Retinal pigment epithelial cell (primary cell): ENCODE results near the gene MARCHF4.

Source experiments
- DNase-seq: peaks from one replicate; pipeline ENCODE4 v3.0.0-alpha.2; 2010; ENCODE audit warnings: low read depth
- H3K4me3 ChIP-seq: 2 replicates; pipeline ENCODE4 v1.5.1; 2011; ENCODE audit warnings: mild to moderate bottlenecking, low read length, control low read depth, moderate library complexity
- TF ChIP-seq, protein P1 (sequence below): conservative IDR thresholded peaks from 2 replicates; pipeline ENCODE4 v1.5.1; 2011; ENCODE audit warnings: low read depth, low read length, control low read depth, inconsistent platforms

Gene MARCHF4

DNA sequence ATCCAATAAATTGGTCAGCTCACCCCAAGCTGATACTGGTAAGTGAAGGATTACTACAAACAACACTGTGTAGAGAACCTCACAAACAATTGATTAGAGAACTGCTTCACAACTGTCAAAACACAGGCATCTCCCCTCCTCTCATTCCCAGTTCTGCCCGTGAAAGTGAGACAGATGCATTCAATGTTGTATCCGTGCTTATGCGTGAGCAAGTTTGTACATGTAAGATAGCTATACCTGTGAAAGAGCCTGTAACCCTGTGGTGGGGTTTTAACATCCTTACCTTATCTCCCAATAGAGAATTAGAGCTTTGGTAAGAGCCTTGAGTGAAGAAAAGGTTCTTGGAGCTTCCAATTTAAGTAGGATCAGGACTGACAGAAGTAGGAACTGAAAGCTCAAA lies 9.1 kb downstream of the MARCHF4 start:
- DNase-seq = no peak
- no peak overlapping the region for H3K4me3 ChIP-seq
- TF ChIP-seq, protein P1, sequence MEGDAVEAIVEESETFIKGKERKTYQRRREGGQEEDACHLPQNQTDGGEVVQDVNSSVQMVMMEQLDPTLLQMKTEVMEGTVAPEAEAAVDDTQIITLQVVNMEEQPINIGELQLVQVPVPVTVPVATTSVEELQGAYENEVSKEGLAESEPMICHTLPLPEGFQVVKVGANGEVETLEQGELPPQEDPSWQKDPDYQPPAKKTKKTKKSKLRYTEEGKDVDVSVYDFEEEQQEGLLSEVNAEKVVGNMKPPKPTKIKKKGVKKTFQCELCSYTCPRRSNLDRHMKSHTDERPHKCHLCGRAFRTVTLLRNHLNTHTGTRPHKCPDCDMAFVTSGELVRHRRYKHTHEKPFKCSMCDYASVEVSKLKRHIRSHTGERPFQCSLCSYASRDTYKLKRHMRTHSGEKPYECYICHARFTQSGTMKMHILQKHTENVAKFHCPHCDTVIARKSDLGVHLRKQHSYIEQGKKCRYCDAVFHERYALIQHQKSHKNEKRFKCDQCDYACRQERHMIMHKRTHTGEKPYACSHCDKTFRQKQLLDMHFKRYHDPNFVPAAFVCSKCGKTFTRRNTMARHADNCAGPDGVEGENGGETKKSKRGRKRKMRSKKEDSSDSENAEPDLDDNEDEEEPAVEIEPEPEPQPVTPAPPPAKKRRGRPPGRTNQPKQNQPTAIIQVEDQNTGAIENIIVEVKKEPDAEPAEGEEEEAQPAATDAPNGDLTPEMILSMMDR = no peak

DNA sequence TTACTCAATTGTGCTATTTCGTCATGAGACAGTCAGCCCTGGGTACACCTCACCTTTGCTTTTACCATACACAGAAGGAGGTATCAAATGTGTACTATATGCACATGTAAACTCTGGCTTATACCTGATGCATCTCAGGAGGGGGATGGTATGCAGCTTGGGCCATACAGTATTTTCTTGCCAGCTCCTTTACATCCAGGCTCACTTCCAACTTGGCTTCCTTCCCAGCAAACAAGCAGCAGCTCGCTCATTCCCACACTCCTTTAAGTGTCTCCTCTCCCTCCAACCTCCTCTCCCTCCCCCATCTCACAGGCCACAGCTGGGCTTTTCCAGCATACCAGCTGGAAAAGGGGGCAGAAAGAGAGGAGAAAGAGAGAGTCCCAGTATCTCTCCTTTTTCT lies 9.6 kb downstream of the MARCHF4 start:
- TF ChIP-seq, protein P1 = no peak
- H3K4me3 ChIP-seq = no peak overlapping the region
- DNase-seq = peak; percentile 89

DNA sequence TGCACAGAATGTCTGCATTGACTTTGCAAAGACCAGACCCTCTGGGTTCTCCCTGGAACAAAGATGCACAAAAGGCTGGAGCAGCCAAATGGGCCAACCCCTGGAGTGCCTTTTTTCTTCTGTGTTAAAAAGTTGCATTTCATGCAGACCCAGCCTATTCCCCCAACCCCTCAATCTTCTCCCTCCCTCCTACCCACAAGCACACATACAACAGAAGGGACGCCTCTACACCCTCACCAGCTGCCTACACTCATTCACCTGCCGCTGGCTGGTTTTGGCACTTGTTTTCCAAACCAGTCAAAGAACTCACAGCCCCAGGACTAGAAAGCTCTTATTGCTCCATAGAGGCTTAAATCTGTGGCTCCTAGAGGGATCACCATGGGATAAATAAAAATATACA lies 16.6 kb downstream of the MARCHF4 start:
- TF ChIP-seq, protein P1 = no peak
- H3K4me3 ChIP-seq = no peak overlapping the region
- no peak for DNase-seq

DNA sequence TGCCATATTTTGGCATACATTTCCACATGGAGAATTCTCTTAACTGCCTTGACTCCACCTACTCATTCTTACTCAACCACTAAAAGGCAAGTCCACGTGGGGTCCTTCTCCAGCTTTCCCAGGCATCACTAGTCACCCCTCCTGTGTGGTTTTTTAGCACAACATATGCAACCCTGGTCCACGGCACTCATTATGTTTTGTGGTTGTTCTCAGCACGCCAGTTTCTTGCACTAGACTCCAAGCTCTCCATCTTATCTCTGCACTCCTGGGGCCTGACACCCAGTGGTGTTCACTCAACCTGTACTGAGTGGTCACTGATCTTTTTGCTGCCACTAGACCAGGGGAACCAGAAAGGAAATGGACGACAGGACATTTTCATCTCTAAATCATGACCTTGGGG lies 18.0 kb downstream of the MARCHF4 start:
- TF ChIP-seq, protein P1 = no peak
- no peak for DNase-seq
- H3K4me3 ChIP-seq = no peak overlapping the region

DNA sequence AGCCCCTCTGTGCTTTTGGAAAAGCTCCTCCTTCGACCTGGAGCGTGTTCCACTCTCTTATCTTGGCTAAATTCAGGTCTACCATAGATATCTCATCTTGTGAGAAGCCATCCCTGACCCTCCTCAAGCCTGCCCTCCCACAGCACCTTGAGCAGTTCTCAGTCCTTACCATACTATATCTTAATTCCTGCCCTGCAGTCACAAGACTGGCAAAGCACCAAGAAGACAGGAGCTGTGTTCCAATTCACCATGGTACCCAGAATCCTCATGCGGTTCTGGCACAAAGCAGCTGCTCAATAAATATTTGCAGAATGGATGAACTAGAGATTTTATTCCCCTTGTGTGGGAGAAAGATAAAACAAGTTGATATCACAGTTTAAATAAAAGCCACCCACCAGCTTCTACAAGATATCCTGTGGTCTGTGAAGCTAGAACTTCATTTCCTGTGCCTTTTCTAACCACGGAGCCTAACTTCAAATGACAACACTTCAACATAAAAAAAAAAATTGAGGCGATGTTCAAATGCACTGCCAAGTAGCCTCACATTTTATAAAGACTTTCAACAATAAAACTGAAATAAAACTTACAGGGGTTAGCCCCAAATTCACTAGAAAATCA lies 19.5 kb downstream of the MARCHF4 start:
- TF ChIP-seq, protein P1 = no peak
- DNase-seq = no peak
- H3K4me3 ChIP-seq = no peak overlapping the region

DNA sequence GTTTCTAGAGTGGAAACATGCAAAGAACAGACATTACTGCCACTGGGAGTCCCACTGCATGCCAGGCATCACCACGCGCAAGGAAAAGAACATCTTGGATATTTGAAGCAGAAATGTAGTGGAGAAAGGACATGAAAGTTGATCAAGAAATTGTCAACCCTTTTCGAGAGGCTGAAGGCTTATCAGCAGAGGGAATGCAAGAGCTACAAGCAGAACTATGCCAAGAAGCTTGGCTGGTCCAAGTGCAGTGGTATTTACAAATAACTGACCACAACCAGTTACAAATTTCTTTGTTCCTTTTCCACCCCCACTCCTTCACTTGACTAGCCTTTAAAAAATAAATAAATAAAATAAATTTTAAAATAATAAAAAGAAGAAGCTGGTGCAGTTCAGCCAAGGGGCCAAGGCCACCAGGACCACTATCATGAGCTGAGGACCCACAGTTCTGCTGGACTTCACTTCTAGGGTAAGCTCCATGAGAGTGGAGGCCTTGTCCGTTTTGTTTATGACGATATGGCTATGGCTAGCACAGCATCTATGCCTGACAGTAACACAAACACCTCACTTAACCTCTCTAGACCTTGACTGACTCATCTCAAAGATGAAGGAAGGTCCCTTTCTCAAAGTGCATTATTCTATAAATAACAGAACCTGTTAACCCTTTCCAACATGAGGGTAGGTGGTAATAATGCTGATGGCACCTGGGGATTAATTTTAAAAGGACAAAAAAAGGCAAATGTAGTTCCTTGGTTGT lies 20.9 kb downstream of the MARCHF4 start:
- DNase-seq = no peak
- H3K4me3 ChIP-seq = no peak overlapping the region
- TF ChIP-seq, protein P1 = no peak
